ENCODE results near the gene HCN3.

The HCN3 gene

DNA sequence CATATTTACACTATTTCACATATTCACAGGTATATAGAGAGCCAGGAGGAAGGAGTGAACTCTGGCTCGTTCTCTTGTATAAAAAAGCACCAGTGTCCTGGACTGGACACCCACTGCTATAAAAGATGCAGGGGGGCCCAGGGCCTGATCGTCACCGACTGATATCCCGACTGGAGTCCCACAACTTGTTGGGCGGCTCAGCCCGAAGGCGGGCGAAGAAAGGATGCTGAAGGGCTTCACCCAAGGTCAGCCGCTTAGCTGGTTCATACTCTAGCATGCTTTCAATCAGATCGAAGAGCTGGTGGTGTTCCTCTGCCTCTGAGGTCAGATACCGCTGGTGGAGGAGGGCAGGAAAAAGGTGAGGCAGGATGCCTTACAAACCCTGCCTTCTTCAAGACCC is 14.2 kb upstream of the HCN3 start:
- TF ChIP-seq POLR2AphosphoS5 (IDR thresholded peaks at IDR 0.05; ENCODE audit: low read depth, low read length) (no peak; the same call in 1 of the 2 replicates), REST (IDR thresholded peaks at IDR 0.05; ENCODE audit: insufficient read depth in 1 of 2, low read depth in 2 of 2, low read length in 2 of 2) (no peak), SIN3A (IDR thresholded peaks at IDR 0.05; ENCODE audit: borderline replicate concordance, insufficient read depth, low read length) (no peak), FOXP2 (optimal IDR thresholded peaks at IDR 0.05; ENCODE audit: borderline replicate concordance, extremely low read depth, extremely low read length, insufficient read depth) (no peak), TAF1 (IDR thresholded peaks at IDR 0.05; ENCODE audit: borderline replicate concordance, insufficient read depth, low read length) (no peak)

DNA sequence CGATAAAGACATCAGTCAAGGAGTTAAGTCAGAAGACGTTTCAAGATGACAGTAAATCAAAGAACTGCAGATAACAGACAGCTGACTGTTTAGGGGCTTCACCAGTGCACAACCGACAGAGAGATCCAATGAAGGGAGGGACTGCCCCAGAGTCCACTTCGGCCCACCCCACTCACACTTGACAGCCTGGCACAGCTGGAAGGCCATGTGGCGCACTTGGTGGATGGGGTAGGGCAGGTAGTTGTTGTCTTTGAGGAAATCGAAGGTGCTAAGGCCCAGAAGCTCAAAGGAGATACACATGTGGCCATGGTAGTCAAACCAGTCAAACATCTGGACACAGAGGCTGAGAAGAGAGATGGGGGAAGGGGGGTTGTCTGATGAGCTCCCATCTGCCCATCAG is 10.7 kb upstream of the HCN3 start:
- TF ChIP-seq FOXP2 (optimal IDR thresholded peaks at IDR 0.05; ENCODE audit: borderline replicate concordance, extremely low read depth, extremely low read length, insufficient read depth) (no peak), SIN3A (IDR thresholded peaks at IDR 0.05; ENCODE audit: borderline replicate concordance, insufficient read depth, low read length) (no peak), TAF1 (IDR thresholded peaks at IDR 0.05; ENCODE audit: borderline replicate concordance, insufficient read depth, low read length) (no peak), POLR2AphosphoS5 (IDR thresholded peaks at IDR 0.05; ENCODE audit: low read depth, low read length) (no peak; the same call in 1 of the 2 replicates), REST (IDR thresholded peaks at IDR 0.05; ENCODE audit: insufficient read depth in 1 of 2, low read depth in 2 of 2, low read length in 2 of 2) (no peak)

DNA sequence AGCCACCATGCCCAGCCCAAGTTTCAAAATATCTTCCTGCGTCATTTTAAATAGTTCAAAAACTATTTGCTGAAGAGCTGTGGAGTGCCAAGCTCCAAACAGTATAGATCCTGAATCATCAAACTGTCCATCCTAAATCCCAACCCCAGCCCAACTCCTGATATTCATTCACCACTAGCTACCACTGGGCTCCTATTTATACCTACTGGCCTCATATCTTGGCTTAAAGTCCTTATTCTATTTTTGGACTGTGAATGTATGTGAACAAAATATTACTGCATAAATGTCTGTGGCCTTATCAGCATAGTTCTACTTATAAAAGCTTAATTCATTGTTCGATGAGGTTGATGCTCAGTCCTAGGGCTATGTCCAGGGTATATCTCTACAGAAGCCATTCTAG is 9.9 kb upstream of the HCN3 start:
- no peak for TF ChIP-seq FOXP2 (optimal IDR thresholded peaks at IDR 0.05; ENCODE audit: borderline replicate concordance, extremely low read depth, extremely low read length, insufficient read depth)
- TF ChIP-seq REST (IDR thresholded peaks at IDR 0.05; ENCODE audit: insufficient read depth in 1 of 2, low read depth in 2 of 2, low read length in 2 of 2), result no peak
- TF ChIP-seq SIN3A (IDR thresholded peaks at IDR 0.05; ENCODE audit: borderline replicate concordance, insufficient read depth, low read length), result no peak
- TF ChIP-seq TAF1 (IDR thresholded peaks at IDR 0.05; ENCODE audit: borderline replicate concordance, insufficient read depth, low read length), result no peak
- TF ChIP-seq POLR2AphosphoS5 (IDR thresholded peaks at IDR 0.05; ENCODE audit: low read depth, low read length), result no peak

GRCh38 chr1:155268630-155269029 is 8.6 kb upstream of the HCN3 start:
- TF ChIP-seq TAF1 (IDR thresholded peaks at IDR 0.05; ENCODE audit: borderline replicate concordance, insufficient read depth, low read length) (no peak), POLR2AphosphoS5 (IDR thresholded peaks at IDR 0.05; ENCODE audit: low read depth, low read length) (no peak), FOXP2 (optimal IDR thresholded peaks at IDR 0.05; ENCODE audit: borderline replicate concordance, extremely low read depth, extremely low read length, insufficient read depth) (no peak), SIN3A (IDR thresholded peaks at IDR 0.05; ENCODE audit: borderline replicate concordance, insufficient read depth, low read length) (no peak), REST (IDR thresholded peaks at IDR 0.05; ENCODE audit: insufficient read depth in 1 of 2, low read depth in 2 of 2, low read length in 2 of 2) (no peak)

- no peak for TF ChIP-seq REST (IDR thresholded peaks at IDR 0.05; ENCODE audit: insufficient read depth in 1 of 2, low read depth in 2 of 2, low read length in 2 of 2)
- TF ChIP-seq TAF1 (IDR thresholded peaks at IDR 0.05; ENCODE audit: borderline replicate concordance, insufficient read depth, low read length), result no peak
- no peak for TF ChIP-seq SIN3A (IDR thresholded peaks at IDR 0.05; ENCODE audit: borderline replicate concordance, insufficient read depth, low read length)
- no peak for TF ChIP-seq POLR2AphosphoS5 (IDR thresholded peaks at IDR 0.05; ENCODE audit: low read depth, low read length)
- no peak for TF ChIP-seq FOXP2 (optimal IDR thresholded peaks at IDR 0.05; ENCODE audit: borderline replicate concordance, extremely low read depth, extremely low read length, insufficient read depth)
Observed at GRCh38 chr1:155269381-155269780, 7.9 kb upstream of the HCN3 start.
